ENCODE results near the gene QRICH1. TPM values are rescaled to one million over a fixed set of nuclear protein-coding genes. Genes with fewer than 3 reads are reported as not detected.
"Not testable (repeated sequence)": the region's sequence is repeated elsewhere in the genome, so short reads cannot be mapped to it uniquely, and the experiment has no call there.

Gene QRICH1
- total RNA-seq, 4 donors from 2014 or later = 79.8 to 342 (median 98.3) TPM

DNA sequence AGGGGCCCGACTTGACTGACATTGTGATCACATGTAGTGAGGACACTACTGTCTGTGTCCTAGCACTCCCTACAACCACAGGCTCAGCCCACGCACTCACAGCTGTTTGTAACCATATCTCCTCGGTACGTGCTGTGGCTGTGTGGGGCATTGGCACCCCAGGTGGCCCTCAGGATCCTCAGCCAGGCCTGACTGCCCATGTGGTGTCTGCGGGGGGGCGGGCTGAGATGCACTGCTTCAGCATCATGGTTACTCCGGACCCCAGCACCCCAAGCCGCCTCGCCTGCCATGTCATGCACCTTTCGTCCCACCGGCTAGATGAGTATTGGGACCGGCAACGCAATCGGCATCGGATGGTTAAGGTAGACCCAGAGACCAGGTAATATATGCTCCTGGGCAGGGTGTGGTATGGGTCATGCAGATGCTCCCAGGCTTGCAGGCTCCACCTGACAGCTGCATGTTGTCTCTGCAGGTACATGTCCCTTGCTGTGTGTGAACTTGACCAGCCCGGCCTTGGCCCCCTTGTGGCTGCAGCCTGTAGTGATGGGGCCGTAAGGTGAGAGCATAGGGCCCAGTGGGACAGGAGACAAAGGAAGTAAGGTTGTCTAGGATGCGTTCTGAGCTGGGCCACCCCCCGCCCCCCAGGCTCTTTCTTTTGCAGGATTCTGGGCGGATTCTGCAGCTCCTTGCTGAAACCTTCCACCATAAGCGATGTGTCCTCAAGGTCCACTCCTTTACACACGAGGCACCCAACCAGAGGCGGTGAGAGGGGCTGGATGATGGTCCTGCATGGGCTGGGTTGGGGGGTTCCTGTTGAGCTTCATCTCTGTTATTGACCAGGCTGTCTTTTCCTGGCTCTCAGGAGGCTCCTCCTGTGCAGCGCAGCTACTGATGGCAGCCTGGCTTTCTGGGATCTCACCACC, 79.9 kb downstream of the QRICH1 start:
- peak; percentile 42 to 47 for DNase-seq
- H3K9me3 ChIP-seq = no peaks in the 10 kb centered on the region
- H3K27me3 ChIP-seq = no peaks in the 10 kb centered on the region
- H3K4me1 ChIP-seq = peaks cover 14% of the 10 kb centered on the region in 2 donors
- 89% methylated on average over 20 to 23 of the region's 24 CpGs for WGBS, 2 donors
- intact Hi-C loops (cut with DNase I) = no loop called here
- H3K36me3 ChIP-seq = peaks cover 23 to 29% of the 10 kb centered on the region in 2 donors
- TF ChIP-seq, protein P1, sequence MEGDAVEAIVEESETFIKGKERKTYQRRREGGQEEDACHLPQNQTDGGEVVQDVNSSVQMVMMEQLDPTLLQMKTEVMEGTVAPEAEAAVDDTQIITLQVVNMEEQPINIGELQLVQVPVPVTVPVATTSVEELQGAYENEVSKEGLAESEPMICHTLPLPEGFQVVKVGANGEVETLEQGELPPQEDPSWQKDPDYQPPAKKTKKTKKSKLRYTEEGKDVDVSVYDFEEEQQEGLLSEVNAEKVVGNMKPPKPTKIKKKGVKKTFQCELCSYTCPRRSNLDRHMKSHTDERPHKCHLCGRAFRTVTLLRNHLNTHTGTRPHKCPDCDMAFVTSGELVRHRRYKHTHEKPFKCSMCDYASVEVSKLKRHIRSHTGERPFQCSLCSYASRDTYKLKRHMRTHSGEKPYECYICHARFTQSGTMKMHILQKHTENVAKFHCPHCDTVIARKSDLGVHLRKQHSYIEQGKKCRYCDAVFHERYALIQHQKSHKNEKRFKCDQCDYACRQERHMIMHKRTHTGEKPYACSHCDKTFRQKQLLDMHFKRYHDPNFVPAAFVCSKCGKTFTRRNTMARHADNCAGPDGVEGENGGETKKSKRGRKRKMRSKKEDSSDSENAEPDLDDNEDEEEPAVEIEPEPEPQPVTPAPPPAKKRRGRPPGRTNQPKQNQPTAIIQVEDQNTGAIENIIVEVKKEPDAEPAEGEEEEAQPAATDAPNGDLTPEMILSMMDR (IDR thresholded peaks at IDR 0.05) = peak in 3 of 6 experiments; percentile 35 to 44 (median 39)
- TF ChIP-seq POLR2A (IDR thresholded peaks at IDR 0.05) = no peak
- H3K27ac ChIP-seq = no peak overlapping the region
- H3K4me3 ChIP-seq (replicated peaks in 1 of 3) = no peak overlapping the region

DNA sequence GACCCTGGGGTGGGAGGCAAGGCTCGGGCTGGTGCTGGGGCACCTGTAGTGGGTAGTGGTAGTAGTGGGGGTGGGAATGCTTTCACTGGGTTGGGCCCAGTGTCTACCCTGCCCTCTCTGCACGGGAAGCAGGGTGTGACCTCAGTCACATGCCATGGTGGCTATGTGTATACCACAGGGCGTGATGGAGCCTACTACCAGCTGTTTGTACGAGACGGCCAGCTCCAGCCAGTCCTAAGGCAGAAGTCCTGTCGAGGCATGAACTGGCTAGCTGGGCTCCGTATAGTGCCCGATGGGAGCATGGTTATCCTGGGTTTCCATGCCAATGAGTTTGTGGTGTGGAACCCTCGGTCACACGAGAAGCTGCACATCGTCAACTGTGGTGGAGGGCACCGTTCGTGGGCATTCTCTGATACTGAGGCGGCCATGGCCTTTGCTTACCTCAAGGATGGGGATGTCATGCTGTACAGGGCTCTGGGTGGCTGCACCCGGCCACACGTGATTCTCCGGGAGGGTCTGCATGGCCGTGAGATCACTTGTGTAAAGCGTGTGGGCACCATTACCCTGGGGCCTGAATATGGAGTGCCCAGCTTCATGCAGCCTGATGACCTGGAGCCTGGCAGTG, 80.6 kb downstream of the QRICH1 start:
- intact Hi-C loops (cut with DNase I) = no loop called here

DNA sequence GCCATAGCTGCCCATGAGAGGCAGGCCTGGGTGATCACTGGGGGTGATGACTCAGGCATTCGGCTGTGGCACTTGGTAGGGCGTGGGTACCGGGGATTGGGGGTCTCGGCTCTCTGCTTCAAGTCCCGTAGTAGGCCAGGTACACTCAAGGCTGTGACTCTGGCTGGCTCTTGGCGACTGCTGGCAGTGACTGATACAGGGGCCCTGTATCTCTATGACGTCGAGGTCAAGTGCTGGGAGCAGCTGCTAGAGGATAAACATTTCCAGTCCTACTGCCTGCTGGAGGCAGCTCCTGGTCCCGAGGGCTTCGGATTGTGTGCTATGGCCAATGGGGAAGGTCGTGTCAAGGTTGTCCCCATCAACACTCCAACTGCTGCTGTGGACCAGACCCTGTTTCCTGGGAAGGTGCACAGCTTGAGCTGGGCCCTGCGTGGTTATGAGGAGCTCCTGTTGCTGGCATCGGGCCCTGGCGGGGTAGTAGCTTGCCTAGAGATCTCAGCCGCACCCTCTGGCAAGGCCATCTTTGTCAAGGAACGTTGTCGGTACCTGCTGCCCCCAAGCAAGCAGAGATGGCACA, 81.3 kb downstream of the QRICH1 start:
- Histone ChIP-seq H3K27me3 (no peaks in the 10 kb centered on the region), H3K9me3 (no peaks in the 10 kb centered on the region), H3K4me3 (replicated peaks in 1 of 3) (no peak overlapping the region), H3K36me3 (peaks cover 23 to 29% of the 10 kb centered on the region in 2 donors), H3K27ac (no peak overlapping the region), H3K4me1 (peaks cover 10 to 12% of the 10 kb centered on the region in 2 donors)
- intact Hi-C loops (cut with DNase I) = no loop called here
- WGBS, 2 donors = 88 to 93% methylated on average over 3 to 13 of the region's 17 CpGs
- DNase-seq = no peak
- no peak for TF ChIP-seq POLR2A (IDR thresholded peaks at IDR 0.05)
- TF ChIP-seq, protein P1 (IDR thresholded peaks at IDR 0.05) = no peak

More for the DNA sequence above, 80.6 kb downstream of the QRICH1 start:
- H3K4me3 ChIP-seq (replicated peaks in 1 of 3) = no peak overlapping the region
- TF ChIP-seq, protein P1 (IDR thresholded peaks at IDR 0.05) = no peak
- no peak for TF ChIP-seq POLR2A (IDR thresholded peaks at IDR 0.05)
- H3K9me3 ChIP-seq = no peaks in the 10 kb centered on the region
- H3K27me3 ChIP-seq = no peaks in the 10 kb centered on the region
- H3K27ac ChIP-seq = no peak overlapping the region
- H3K4me1 ChIP-seq = peaks cover 11 to 12% of the 10 kb centered on the region in 2 donors
- H3K36me3 ChIP-seq = peaks cover 23 to 29% of the 10 kb centered on the region in 2 donors
- 80 to 82% methylated on average over 6 to 16 of the region's 19 CpGs for WGBS, 2 donors
- DNase-seq = no peak

DNA sequence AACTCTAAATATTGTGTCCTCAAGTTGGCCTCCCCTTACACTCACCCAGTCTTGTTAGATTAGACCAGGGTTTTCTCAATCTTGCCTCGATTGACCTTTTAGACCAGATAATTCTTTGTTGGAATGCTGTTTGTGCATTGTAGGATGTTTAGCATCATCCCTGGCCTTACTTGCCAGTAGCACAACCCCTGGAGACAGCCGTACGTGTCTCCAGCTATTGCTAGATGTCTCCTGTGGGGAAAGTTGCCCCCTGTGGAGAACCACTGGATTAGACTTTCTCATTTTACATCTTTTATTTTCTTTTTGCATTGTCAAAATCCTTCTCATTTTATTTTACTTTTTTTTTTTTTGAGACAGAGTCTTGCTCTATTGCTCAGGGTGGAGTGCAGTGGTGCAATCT, 84.5 kb downstream of the QRICH1 start:
- 81 to 82% methylated on average over 3 of the region's 3 CpGs for WGBS, 2 donors
- H3K9me3 ChIP-seq = no peaks in the 10 kb centered on the region
- H3K36me3 ChIP-seq = peaks cover 4 to 8% of the 10 kb centered on the region in 2 donors
- DNase-seq = no peak
- no peak overlapping the region for H3K4me3 ChIP-seq (replicated peaks in 1 of 3)
- no peak overlapping the region for H3K27ac ChIP-seq
- TF ChIP-seq, protein P1 (IDR thresholded peaks at IDR 0.05) = no peak
- no peak for TF ChIP-seq POLR2A (IDR thresholded peaks at IDR 0.05)
- H3K4me1 ChIP-seq = peaks cover 18 to 25% of the 10 kb centered on the region in 2 donors
- intact Hi-C loops (cut with DNase I) = no loop called here
- no peaks in the 10 kb centered on the region for H3K27me3 ChIP-seq

DNA sequence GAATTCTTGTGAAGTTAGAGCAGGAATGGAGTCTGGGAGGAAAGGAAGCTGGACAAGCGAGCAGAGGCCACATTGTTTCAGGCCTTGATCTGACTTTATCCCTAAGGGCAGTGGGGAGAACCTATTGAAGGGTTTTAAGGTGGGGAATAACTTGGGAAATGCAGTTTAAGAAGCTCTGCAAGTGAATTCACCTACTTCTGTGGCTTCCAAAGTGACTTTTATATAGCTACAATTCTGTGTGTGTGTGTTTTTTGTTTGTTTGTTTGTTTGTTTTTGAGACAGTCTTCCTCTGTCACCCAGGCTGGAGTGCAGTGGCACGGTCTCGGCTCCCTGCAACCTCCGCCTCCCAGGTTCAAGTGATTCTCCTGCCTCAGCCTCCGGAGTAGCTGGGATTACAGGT, 85.2 kb downstream of the QRICH1 start:
- H3K27ac ChIP-seq; H3K36me3 ChIP-seq; H3K27me3 ChIP-seq; H3K9me3 ChIP-seq; DNase-seq; intact Hi-C loops (cut with DNase I); H3K4me3 ChIP-seq (replicated peaks in 1 of 3): not testable (repeated sequence)
- 88 to 92% methylated on average over 5 of the region's 5 CpGs for WGBS, 2 donors
- peaks cover 18 to 25% of the 10 kb centered on the region in 2 donors for H3K4me1 ChIP-seq
